Fibroblast of skin of back (primary cell): ENCODE data around the gene STAB1. TPM values are rescaled to one million over a fixed set of nuclear protein-coding genes. Genes with fewer than 3 reads are reported as not detected.

ENCODE experiments used
- DNase-seq: peaks from one replicate; pipeline ENCODE4 v3.0.0-alpha.2; 2013
- polyA plus RNA-seq, 2 experiments: library from polyadenylated mRNA; unstranded; fragments of 120-200 nt; gene quantifications; one replicate each; pipeline ENCODE4 v1.2.1, GENCODE V29; 2013; ENCODE audit not compliant: insufficient read length in 2 of 2

Gene STAB1, protein sequence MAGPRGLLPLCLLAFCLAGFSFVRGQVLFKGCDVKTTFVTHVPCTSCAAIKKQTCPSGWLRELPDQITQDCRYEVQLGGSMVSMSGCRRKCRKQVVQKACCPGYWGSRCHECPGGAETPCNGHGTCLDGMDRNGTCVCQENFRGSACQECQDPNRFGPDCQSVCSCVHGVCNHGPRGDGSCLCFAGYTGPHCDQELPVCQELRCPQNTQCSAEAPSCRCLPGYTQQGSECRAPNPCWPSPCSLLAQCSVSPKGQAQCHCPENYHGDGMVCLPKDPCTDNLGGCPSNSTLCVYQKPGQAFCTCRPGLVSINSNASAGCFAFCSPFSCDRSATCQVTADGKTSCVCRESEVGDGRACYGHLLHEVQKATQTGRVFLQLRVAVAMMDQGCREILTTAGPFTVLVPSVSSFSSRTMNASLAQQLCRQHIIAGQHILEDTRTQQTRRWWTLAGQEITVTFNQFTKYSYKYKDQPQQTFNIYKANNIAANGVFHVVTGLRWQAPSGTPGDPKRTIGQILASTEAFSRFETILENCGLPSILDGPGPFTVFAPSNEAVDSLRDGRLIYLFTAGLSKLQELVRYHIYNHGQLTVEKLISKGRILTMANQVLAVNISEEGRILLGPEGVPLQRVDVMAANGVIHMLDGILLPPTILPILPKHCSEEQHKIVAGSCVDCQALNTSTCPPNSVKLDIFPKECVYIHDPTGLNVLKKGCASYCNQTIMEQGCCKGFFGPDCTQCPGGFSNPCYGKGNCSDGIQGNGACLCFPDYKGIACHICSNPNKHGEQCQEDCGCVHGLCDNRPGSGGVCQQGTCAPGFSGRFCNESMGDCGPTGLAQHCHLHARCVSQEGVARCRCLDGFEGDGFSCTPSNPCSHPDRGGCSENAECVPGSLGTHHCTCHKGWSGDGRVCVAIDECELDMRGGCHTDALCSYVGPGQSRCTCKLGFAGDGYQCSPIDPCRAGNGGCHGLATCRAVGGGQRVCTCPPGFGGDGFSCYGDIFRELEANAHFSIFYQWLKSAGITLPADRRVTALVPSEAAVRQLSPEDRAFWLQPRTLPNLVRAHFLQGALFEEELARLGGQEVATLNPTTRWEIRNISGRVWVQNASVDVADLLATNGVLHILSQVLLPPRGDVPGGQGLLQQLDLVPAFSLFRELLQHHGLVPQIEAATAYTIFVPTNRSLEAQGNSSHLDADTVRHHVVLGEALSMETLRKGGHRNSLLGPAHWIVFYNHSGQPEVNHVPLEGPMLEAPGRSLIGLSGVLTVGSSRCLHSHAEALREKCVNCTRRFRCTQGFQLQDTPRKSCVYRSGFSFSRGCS (N-terminal part only)
- 0.25 TPM for polyA plus RNA-seq (2013, experiment 1 of 2; ENCODE audit: insufficient read length)
- 0.25 TPM for polyA plus RNA-seq (2013, experiment 2 of 2; ENCODE audit: insufficient read length)

DNA sequence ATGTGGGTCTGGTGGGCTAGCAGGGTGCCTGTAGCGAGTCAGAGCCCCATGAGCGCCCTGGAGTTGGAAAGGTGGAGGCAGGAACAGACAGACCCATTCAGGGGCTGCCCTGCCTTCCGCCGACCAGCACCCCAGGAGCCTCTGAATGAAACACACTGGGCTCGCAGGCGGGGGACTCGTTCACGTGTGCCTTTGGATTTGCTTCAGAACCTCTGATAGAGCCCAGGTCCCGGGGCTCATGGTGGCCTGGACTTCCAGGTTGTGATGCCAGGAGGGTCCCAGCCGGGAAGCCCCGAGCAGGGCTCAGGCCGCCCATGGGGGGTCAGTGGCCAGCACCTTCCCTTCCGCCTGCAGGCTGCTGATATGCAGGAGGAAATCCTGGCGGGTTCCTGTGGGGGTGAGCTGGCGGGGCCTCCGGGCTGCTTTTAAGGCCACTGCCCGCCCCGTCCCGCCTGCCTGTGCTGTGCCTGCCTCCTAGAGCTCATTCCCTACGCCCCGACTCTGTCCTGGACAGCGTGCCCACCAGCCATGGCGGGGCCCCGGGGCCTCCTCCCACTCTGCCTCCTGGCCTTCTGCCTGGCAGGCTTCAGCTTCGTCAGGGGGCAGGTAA lies at the start of gene STAB1:
Gene STAB1 (plus strand): TSS at position 453 of the 610 bp plus-strand sequence. CDS start 76 bp downstream, at position 529.
- DNase-seq: no peak

DNA sequence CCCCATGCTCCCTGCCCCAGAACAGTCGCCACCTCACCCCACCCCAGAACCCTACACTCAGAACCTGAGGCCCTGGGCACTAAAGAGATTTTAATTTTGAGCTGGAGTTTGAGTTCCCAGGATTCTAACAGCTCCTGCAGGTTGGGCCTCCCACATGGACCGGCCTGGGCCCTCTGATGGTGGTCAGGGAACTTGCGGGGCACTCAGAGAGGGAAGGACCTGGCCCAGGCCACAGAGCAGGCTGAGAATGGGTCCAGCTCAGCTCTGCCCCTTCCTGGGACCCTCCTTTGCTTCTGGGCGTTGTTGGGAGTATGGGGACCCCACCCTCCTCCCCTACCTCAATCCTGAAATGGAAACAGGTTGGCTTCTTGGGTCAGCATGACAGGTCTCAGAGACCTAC lies 49.1 kb upstream of the STAB1 start:
- no peak for DNase-seq

DNA sequence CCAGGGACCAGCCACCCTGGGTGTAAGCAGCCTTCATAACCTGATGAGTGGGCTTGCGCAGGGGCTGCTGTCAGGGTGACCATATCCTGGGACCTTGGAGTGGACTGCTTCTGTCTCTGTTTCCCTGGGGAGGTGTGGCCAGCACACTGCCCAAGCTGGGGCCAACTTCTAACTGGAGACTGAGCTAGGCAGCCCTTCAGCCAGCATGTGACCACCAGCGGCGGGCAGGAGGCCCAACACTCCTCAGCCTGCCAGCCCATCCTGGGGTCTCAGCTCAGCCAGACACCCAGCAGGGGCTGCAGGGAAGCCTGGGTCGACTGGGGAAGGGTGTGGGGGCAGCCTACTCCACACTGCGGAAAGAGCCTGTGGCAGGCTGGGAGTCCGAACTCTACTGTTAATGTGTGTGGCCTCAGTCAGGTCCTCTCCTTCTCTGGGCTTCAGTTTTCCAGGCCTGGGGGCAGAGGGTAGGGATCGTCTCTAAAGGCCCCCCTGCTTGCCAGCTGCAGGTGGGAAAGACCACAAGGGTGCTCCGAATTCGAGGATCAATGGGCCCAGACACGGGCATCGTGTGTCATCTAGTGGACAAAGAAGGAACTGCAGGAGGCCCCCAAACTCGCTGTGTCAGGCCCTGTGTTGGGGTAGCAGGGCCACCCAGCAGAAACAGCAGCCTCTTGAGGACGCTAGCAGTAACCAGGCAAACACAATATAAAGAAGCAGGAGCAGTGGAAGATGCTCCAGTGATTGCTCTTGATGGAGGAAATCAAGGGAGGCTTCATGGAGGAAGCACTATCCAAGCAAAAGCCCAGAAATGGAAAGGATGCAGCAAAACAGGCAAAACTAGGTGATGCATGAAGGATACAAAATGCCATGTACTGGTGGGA lies 48.3 kb upstream of the STAB1 start:
- DNase-seq: peak; percentile 53

DNA sequence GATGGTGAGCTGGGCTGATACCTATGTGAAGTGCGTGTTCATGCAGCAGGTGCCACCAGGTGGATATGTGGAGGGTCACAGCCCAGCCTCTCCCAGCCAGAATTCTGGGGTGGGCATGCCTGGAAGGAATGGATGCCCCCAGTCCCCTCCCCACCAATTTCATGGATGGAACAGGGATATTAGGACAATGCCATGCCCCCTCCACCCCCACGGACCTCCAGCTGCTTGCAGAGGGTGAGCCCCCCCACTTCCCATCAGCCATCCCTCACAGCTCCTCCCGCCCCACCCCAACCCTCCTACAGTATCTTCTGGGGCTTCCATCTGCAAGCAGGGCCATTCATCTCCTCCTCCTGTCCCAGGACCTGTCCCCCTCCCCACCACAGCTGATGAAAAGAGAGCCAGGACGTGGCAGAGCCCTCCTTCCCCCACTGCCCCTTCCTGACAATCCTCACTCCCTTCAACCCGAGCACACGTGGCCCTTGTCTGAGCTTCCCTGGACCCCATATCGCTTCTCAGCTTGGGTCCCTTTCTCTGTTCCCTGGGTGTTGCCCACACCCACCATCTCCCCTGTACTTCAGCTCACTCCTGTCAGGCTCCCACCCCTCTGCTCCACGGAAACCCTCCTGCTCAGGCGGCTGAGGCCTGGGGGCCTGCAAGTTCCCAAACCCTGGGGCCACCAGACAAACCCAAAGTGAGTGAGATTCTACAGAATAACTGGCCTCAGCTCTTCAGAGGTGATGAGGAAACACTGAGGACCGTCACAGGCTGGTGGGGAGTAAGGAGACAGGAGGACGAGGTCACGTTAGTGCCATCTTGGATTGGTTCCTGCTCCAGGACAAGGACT lies 47.4 kb upstream of the STAB1 start:
- DNase-seq: no peak

DNA sequence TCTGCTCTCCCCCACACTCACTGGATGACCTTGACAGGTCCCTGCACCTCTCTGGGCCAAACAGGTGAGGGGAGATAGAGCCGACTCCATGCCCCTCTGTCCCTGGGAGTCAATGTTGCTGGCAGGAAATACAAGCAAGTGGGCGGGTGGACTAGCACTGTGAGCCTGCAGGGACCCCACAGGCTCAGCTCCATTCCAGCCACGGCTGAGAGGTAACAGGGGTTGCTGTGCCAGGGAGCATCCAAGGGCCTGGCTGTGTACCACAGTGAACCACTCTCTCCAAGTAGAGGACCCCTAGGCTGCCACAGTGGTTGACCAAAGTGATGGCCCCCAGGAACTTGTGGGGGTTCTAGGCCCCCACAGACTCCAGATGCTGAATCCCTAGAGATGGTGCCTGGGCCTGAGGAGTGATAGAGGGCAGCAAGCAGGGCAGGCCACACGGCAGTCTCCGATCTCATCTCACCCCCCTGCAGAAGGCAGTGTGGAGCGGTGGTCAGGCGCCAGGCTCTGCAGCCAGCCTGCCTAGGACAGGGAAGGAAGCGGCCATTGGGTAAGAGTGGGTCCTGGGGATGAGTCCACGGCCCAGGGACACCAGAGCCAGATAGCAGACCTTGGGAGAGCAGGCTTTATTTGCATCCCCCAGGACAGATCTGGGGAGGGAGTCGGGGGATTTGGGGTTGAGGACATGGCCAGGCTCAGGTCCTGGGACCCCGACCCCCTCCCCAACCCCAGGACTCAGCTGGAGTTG lies 44.5 kb upstream of the STAB1 start:
- DNase-seq: no peak

DNA sequence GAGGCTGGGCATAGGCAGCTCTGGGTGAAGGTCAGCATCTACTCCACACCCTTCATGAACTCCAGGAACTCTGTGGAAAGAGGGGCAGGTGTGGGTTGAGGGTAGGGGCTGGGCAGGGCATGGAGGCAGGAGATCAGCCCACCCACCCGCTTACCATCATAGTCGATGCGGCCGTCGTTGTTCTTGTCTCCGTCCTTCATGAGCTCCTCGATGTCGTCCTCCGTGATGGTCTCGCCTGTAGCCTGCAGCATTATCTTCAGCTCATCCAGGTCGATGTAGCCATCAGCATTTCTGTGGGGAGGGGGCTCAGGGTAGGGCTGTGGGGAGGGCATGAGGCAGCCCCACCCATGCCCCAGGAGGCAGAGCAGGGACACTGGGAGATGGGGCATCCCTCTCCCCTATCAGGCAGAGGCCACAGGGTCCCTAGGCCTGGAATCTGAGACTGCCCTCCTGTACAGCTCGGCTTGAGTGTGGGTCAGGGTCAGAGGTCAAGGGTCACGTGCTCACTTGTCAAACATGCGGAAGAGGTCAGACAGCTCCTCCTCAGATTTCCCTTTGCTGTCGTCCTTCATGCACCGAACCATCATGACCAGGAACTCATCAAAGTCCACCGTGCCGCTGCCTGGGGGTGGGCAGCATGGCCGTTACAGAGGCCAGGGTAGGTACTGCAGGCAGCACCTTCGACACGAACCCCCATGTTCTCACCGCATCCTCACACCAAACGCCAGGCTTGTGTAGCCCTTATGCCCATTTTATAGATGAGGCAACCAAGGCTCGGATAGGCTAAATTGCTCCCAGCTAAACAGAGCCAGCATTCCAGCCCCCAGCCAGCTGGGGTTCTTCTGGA lies 43.7 kb upstream of the STAB1 start:
- DNase-seq: no peak

DNA sequence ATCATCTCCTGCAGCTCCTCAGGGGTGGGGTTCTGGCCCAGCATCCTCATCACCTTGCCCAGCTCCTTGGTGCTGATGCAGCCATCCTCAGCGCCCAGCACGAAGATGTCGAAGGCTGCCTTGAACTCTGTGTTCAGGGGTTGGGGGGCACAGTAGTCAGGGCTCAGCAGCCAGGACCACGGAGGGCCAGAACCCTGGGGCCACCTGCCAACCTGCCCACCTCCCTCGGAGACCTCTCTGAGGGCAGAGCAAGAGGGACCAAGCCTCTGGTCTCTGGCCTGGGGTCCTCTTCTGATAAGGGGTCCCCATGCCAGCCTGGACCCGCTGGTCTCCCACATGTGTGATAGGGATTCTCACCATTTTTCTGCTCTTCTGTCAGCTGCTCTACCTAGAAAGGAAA lies 43.0 kb upstream of the STAB1 start:
- DNase-seq: no peak

DNA sequence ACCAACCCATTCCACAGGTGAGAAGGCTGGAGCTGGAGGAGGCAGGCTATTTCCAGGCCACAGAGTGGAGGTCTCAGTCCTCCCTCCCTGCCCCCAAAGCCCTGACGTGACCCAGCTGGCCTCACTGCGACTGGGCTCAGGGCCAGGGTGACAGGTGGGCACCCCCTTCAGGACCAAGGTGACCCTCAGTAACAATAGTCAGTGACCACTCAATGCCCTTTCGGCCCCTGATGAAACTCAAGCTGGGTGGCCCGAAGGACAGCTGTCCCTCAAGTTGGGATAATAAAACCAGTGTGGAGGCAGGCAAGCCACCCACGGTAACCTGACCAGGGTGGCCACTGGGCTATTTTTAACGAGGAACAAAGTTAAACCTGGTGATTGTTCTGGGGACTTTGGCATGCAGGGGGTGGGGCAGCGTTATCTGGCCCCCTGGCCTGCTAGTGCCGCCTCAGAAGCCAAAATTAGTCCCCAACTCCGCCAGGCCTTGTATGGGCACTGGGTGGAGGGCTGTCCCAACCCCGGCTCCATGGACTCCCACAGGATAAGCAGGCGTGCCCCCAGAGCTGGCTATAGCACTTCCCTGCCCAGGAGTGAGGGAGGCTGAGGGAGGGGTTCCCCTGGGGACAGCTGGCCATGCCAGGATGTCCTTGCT lies 42.4 kb upstream of the STAB1 start:
- no peak for DNase-seq

DNA sequence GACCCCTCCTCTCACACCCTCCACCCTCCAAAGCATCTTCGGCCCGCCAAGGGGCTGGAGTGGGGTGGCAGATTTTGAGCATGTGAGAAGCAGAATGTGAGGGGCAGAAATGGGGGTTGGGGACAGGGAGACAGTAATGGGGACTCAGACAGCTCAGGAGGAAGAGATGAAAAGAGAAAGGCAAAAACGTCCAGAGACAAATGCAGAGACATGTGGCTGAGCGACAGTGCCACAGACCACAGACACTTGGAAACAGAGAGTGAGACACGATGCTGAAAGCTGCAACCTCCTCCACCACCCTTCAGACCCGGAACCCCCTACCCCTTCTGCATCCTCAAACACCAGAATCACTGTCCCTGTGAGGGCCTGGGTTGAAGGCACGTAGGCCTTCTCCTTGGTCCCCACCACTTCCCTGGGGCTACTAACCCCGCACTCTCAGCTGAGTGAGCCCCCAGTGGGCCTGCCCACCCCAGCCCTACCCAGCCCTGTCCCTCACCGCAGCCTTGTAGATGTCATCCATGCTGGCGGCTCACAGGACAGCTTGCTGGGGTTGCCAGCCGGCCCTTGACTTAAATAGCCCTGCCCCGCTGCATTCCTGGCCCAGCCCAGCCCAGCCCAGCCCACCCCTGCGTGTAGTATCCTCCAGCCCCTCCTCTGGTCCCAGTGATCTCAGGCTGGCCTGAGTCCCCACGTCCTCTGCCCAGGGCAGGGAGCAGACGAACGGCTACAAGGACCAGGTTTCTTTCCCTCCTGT lies 41.5 kb upstream of the STAB1 start, which contains the start of gene TNNC1:
Gene TNNC1 (minus strand): TSS at position 546 of the 754 bp plus-strand sequence. CDS start 26 bp downstream, at position 520.
- DNase-seq: peak; percentile 22

DNA sequence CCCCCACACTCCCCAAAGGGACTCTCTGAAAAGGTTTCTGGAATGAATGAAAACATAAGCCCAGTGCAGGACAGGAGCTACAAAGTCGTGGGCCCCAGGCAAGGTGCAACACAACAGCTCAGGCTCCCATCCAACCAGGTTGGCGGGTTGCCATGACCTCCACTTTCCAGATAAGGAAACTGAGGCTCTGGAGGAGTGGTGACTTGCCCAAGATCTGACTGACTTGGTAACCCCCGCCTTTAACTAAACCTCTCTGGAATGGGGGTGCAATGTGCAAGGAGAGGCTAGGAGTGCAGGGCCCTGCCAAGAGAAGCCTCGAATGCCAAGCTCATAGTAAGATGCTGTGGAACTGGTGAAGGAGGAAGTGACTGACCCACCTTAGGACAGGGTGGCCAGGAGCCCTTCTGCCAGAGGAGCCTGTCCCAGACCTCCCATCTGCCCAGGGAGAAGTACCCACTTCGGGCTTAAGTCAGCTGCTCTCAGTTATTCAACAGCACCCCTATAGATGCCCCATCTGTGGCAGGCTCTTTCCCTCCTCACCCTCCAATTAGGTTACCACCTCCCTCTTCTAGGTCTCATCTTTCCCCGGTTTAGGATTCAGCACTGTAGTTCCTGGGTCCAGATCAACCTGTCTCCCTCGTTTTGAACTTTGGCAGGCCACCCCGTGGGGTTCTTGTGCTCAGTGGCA lies 40.7 kb upstream of the STAB1 start:
- DNase-seq: no peak

DNA sequence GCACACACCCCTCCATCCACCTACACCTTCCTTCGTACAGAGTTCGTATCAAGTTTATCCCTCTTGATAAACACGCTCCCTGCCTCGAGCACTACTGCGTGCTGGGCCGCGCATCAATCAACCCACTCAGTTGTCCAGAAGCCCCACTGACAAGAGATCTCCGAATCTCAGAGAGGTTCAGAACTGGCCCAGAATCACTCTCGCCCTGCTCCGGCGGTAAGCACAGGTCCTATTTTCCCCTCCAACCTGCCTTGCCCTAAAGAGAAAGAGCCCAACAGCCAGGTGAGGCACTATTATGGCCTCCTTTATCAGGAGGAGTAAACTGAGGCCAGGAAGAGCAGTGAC lies 40.2 kb upstream of the STAB1 start:
- no peak for DNase-seq

DNA sequence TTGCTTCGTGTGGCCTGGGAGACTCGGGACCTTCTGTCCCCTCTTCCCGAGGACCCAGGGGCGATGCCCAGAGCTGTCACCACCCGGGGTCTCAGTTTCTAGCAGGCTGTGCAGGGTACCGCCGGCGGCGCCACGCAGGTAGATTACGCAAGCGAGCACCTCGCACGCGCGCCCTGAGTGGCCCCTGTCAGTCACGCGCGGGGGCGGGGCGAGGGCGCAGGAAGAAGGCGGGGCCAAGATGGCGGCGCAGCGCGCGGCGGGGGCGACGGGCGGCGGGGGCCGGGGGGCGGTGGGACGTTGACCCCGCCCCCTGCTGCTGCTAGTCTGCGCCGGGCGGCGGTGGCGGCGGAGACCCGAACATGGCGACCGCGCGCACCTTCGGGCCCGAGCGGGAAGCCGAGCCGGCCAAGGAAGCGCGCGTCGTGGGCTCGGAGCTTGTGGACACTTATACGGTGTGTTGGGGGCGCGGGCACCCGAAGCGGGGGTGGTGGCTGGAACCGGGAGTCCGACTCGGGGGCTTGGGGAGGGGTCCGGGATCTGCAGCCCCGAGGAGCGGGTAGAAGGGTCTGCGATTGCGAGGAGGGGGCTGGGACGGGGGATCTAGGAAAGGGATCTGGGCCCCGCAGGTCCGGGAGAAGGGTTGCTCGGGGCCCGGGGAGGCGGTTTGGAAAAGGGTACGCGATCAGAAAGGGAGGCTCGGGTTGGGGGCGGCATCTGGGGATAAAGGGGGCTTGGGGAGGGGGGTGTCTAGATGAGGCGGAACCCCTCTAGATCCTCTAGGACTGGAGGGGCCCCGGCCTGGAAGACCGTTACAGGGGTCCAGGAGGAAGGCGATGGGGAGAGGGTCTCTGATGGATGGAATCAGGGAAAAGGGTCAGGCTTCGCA lies 39.6 kb upstream of the STAB1 start, which contains the start of gene NISCH:
Gene NISCH (plus strand): TSS at position 322 of the 886 bp plus-strand sequence. CDS start 38 bp downstream, at position 360.
- DNase-seq: peak; percentile 75

DNA sequence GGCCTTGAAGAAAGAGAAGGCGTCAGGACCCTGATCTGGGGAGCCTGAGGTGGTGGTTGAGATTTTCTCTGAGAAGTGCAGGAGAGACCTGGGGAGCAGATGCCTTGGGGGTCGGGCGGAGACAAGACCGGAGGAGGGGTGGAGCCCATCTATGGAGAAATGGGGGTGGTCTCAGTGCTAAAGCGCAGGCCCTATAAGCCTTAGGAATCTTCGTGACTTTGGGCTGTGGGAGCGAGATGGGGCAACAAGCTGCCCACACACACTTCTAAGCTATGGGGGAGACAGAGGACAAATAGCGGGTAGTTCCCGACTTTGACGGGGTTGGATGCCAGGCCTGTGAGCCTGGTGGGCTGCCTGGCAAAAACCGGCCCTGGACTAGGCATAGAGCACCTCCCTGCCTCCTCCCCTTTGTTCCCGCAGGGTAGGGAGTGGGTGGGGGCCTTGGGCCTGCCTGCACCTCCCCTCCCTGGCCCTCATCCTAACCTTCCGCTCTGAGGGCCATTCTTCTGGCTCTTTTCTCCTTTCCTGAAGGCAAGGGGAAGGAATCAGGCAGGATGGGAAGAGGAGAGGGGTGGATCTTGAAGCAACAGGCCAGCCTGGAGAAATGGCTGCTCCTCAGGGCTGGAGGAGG lies 38.9 kb upstream of the STAB1 start:
- DNase-seq: peak; percentile 33

DNA sequence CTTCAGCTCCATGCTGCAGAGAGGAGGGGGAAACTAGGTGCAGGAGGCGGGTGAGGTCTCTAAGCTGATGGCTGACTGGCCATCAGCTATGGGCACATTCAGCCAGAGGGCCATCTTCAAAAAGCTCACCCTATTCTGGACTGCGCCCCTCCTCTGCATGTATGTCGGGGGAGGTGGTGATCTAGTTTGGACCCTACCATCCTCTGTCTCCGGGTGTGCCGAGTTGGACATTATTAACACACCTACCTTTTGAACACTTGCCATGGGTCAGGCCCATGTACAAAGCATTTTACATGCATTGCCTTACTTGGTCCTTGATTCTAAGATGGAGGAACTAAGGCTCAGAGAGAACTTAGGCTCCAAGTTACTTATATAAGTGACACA lies 38.3 kb upstream of the STAB1 start:
- DNase-seq: no peak
